Measurements from ENCODE around the gene LSM10. TPM values are rescaled to one million over a fixed set of nuclear protein-coding genes. Genes with fewer than 3 reads are reported as not detected.

LSM10 gene
- total and polyA plus RNA-seq, 3 experiments from 2014 or later, result 75.3 to 146 (median 81.4) TPM

- Histone ChIP-seq H3K4me1 (ENCODE audit: insufficient read depth, low read length) (peaks cover 22% of the 10 kb centered on the region), H3K9me3 (ENCODE audit: low read length) (no peaks in the 10 kb centered on the region), H3K27me3 (ENCODE audit: insufficient read depth, low read length, poor library complexity, severe bottlenecking) (no peaks in the 10 kb centered on the region), H3K4me3 (ENCODE audit: low read length) (peak overlapping the region; percentile 89), H3K27ac (ENCODE audit: low read depth, low read length) (peak overlapping the region; percentile 95), H3K36me3 (ENCODE audit: insufficient read depth, low read length) (peaks cover 22% of the 10 kb centered on the region)
- no peaks in the 10 kb centered on the region for H3K27me3 Mint-ChIP-seq
- CTCF ChIA-PET, result interaction anchor here (1.2 to 3.9 kb wide), 3 partner anchors 10 to 53 kb away, joined by 3 to 23 read pairs (median 5); partner anchors contain the start of gene STK40
- peaks cover 29 to 58% (median 32%) of the 10 kb centered on the region in 3 donors for H3K4me1 Mint-ChIP-seq
- POLR2A ChIA-PET, result interaction anchor here (3.2 kb wide), 1 partner anchor 10 kb away, joined by 43 read pairs; the partner anchor contains the start of gene STK40
- peak overlapping the region in 6 of 8 donors; percentile 9 to 100 (median 72) for H3K27ac Mint-ChIP-seq
- no peaks in the 10 kb centered on the region for H3K9me3 Mint-ChIP-seq
- H3K36me3 Mint-ChIP-seq, result peaks cover 0 to 38% (median 8%) of the 10 kb centered on the region in 3 donors
- H3K4me3 Mint-ChIP-seq, result peak overlapping the region; percentile 93 to 99 (median 97)
- no peak for DNase-seq
Observed at GRCh38 chr1:36396359-36396758, 1.3 kb downstream of the LSM10 start.

- no peaks in the 10 kb centered on the region for H3K9me3 Mint-ChIP-seq
- POLR2A ChIA-PET, result no interaction called here
- no peak overlapping the region for H3K4me3 ChIP-seq (ENCODE audit: low read length)
- no peak for DNase-seq
- H3K4me1 Mint-ChIP-seq, result peaks cover 27 to 43% (median 32%) of the 10 kb centered on the region in 3 donors
- no peak overlapping the region for H3K4me3 Mint-ChIP-seq
- no peaks in the 10 kb centered on the region for H3K9me3 ChIP-seq (ENCODE audit: low read length)
- peaks cover 27% of the 10 kb centered on the region for H3K36me3 ChIP-seq (ENCODE audit: insufficient read depth, low read length)
- no peak overlapping the region for H3K27ac ChIP-seq (ENCODE audit: low read depth, low read length)
- peaks cover 18% of the 10 kb centered on the region for H3K4me1 ChIP-seq (ENCODE audit: insufficient read depth, low read length)
- H3K36me3 Mint-ChIP-seq, result peaks cover 0 to 60% (median 10%) of the 10 kb centered on the region in 3 donors
- no peaks in the 10 kb centered on the region for H3K27me3 Mint-ChIP-seq
- H3K27ac Mint-ChIP-seq, result peak overlapping the region in 3 of 8 donors; percentile 14 to 55 (median 33)
- CTCF ChIA-PET, result no interaction called here
- no peaks in the 10 kb centered on the region for H3K27me3 ChIP-seq (ENCODE audit: insufficient read depth, low read length, poor library complexity, severe bottlenecking)
Observed at GRCh38 chr1:36393686-36394085, 4.0 kb downstream of the LSM10 start.

- Mint-ChIP-seq H3K9me3 (no peaks in the 10 kb centered on the region), H3K36me3 (peaks cover 0 to 59% (median 10%) of the 10 kb centered on the region in 3 donors), H3K4me1 (peaks cover 23 to 39% (median 28%) of the 10 kb centered on the region in 3 donors), H3K27ac (peak overlapping the region in 1 of 8 donors; percentile 33), H3K27me3 (no peaks in the 10 kb centered on the region), H3K4me3 (no peak overlapping the region)
- Histone ChIP-seq H3K4me1 (ENCODE audit: insufficient read depth, low read length) (peaks cover 13% of the 10 kb centered on the region), H3K4me3 (ENCODE audit: low read length) (no peak overlapping the region), H3K27me3 (ENCODE audit: insufficient read depth, low read length, poor library complexity, severe bottlenecking) (no peaks in the 10 kb centered on the region), H3K36me3 (ENCODE audit: insufficient read depth, low read length) (peaks cover 27% of the 10 kb centered on the region), H3K27ac (ENCODE audit: low read depth, low read length) (no peak overlapping the region), H3K9me3 (ENCODE audit: low read length) (no peaks in the 10 kb centered on the region)
- POLR2A ChIA-PET, result no interaction called here
- DNase-seq, result no peak
- CTCF ChIA-PET, result interaction anchor here (1.9 kb wide), 1 partner anchor 24 kb away, joined by 4 read pairs; no protein-coding TSS in a partner anchor
Observed at GRCh38 chr1:36392836-36393235, 4.9 kb downstream of the LSM10 start.

GRCh38 chr1:36391271-36391670 lies 6.4 kb downstream of the LSM10 start:
- POLR2A ChIA-PET, result no interaction called here
- peaks cover 27% of the 10 kb centered on the region for H3K36me3 ChIP-seq (ENCODE audit: insufficient read depth, low read length)
- H3K4me1 ChIP-seq (ENCODE audit: insufficient read depth, low read length), result peaks cover 12% of the 10 kb centered on the region
- no peak overlapping the region for H3K4me3 ChIP-seq (ENCODE audit: low read length)
- H3K27ac ChIP-seq (ENCODE audit: low read depth, low read length), result no peak overlapping the region
- CTCF ChIA-PET, result interaction anchor here (1.9 kb wide), 1 partner anchor 22 kb away, joined by 4 read pairs; no protein-coding TSS in a partner anchor
- Mint-ChIP-seq H3K4me3 (no peak overlapping the region), H3K27me3 (no peaks in the 10 kb centered on the region), H3K36me3 (peaks cover 0 to 51% (median 10%) of the 10 kb centered on the region in 3 donors), H3K9me3 (no peaks in the 10 kb centered on the region), H3K27ac (peak overlapping the region in 3 of 8 donors; percentile 58 to 79 (median 66)), H3K4me1 (peaks cover 18 to 37% (median 27%) of the 10 kb centered on the region in 3 donors)
- no peaks in the 10 kb centered on the region for H3K27me3 ChIP-seq (ENCODE audit: insufficient read depth, low read length, poor library complexity, severe bottlenecking)
- no peaks in the 10 kb centered on the region for H3K9me3 ChIP-seq (ENCODE audit: low read length)
- DNase-seq, result no peak

- Mint-ChIP-seq H3K4me3 (no peak overlapping the region), H3K27ac (peak overlapping the region in 2 of 8 donors; percentile 11 to 38), H3K36me3 (peaks cover 0 to 55% (median 10%) of the 10 kb centered on the region in 3 donors), H3K4me1 (peaks cover 20 to 37% (median 29%) of the 10 kb centered on the region in 3 donors), H3K27me3 (no peaks in the 10 kb centered on the region), H3K9me3 (no peaks in the 10 kb centered on the region)
- ChIA-PET CTCF (no interaction called here), POLR2A (no interaction called here)
- Histone ChIP-seq H3K4me3 (ENCODE audit: low read length) (no peak overlapping the region), H3K9me3 (ENCODE audit: low read length) (no peaks in the 10 kb centered on the region), H3K27ac (ENCODE audit: low read depth, low read length) (no peak overlapping the region), H3K4me1 (ENCODE audit: insufficient read depth, low read length) (peaks cover 12% of the 10 kb centered on the region), H3K36me3 (ENCODE audit: insufficient read depth, low read length) (peaks cover 27% of the 10 kb centered on the region), H3K27me3 (ENCODE audit: insufficient read depth, low read length, poor library complexity, severe bottlenecking) (no peaks in the 10 kb centered on the region)
- no peak for DNase-seq
Observed at GRCh38 chr1:36390411-36390810, 7.3 kb downstream of the LSM10 start.

- POLR2A ChIA-PET, result no interaction called here
- no peak overlapping the region for H3K4me3 ChIP-seq (ENCODE audit: low read length)
- no peaks in the 10 kb centered on the region for H3K27me3 ChIP-seq (ENCODE audit: insufficient read depth, low read length, poor library complexity, severe bottlenecking)
- Mint-ChIP-seq H3K9me3 (no peaks in the 10 kb centered on the region), H3K36me3 (peaks cover 0 to 57% (median 10%) of the 10 kb centered on the region in 3 donors), H3K27me3 (no peaks in the 10 kb centered on the region), H3K27ac (peak overlapping the region in 1 of 8 donors; percentile 38), H3K4me1 (peaks cover 19 to 33% (median 28%) of the 10 kb centered on the region in 3 donors), H3K4me3 (peak overlapping the region in 1 of 7 donors; percentile 8)
- CTCF ChIA-PET, result no interaction called here
- no peak overlapping the region for H3K27ac ChIP-seq (ENCODE audit: low read depth, low read length)
- peaks cover 14% of the 10 kb centered on the region for H3K4me1 ChIP-seq (ENCODE audit: insufficient read depth, low read length)
- no peaks in the 10 kb centered on the region for H3K9me3 ChIP-seq (ENCODE audit: low read length)
- peaks cover 27% of the 10 kb centered on the region for H3K36me3 ChIP-seq (ENCODE audit: insufficient read depth, low read length)
- no peak for DNase-seq
Observed at GRCh38 chr1:36389999-36390398, 7.7 kb downstream of the LSM10 start.

GRCh38 chr1:36389261-36389660 lies 8.4 kb downstream of the LSM10 start:
- peaks cover 21% of the 10 kb centered on the region for H3K4me1 ChIP-seq (ENCODE audit: insufficient read depth, low read length)

More at GRCh38 chr1:36389261-36389660, 8.4 kb downstream of the LSM10 start:
- no peak for DNase-seq
- CTCF ChIA-PET, result interaction anchor here (1.5 to 1.7 kb wide), 2 partner anchors 21 to 46 kb away, joined by 4 to 5 read pairs; no protein-coding TSS in a partner anchor
- no peaks in the 10 kb centered on the region for H3K27me3 ChIP-seq (ENCODE audit: insufficient read depth, low read length, poor library complexity, severe bottlenecking)
- Mint-ChIP-seq H3K4me1 (peaks cover 24 to 36% (median 32%) of the 10 kb centered on the region in 3 donors), H3K4me3 (peak overlapping the region in 2 of 7 donors; percentile 8 to 57), H3K9me3 (no peaks in the 10 kb centered on the region), H3K27ac (peak overlapping the region in 4 of 8 donors; percentile 4 to 57 (median 30)), H3K36me3 (peaks cover 0 to 59% (median 12%) of the 10 kb centered on the region in 3 donors), H3K27me3 (no peaks in the 10 kb centered on the region)
- POLR2A ChIA-PET, result no interaction called here
- peaks cover 27% of the 10 kb centered on the region for H3K36me3 ChIP-seq (ENCODE audit: insufficient read depth, low read length)
- H3K9me3 ChIP-seq (ENCODE audit: low read length), result no peaks in the 10 kb centered on the region
- H3K4me3 ChIP-seq (ENCODE audit: low read length), result no peak overlapping the region
- no peak overlapping the region for H3K27ac ChIP-seq (ENCODE audit: low read depth, low read length)
